ENCODE data around the gene REC114.
"Not testable (repeated sequence)": the region's sequence is repeated elsewhere in the genome, so short reads cannot be mapped to it uniquely, and the experiment has no call there.

The REC114 gene

DNA sequence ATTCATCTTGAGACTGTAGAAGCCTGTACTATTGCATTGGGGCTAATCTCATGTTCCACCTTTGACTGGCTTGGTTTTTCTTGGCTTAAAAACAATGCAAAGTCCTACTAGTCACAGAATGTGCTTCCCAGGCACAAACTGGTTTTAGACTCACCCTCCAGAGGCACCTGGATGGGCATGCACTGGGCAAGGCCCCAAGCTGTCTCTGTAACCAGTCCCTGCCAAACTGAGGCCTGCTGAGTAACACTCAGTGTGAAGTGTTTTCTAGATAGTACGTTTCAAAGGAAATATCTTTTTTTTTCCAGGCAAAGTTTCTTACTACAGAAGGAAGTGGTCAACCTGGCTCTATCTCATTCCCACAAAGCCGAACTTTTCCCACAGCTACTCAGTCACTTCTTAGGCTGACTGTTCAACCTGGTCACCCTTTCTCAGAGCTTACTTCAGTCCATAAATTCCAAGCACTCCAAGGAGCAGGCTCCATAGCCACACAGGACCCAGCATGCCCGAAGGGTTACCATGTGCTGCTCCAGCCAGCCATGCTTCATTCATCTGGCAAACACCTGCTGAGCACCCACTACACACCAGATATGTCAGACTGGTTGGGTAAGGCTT is 132.8 kb downstream of the REC114 start:
- DNase-seq (ENCODE audit: low spot score): no peak

GRCh38 chr15:73577593-73577992 is 134.6 kb downstream of the REC114 start:
- not testable (repeated sequence) for DNase-seq (ENCODE audit: low spot score)

GRCh38 chr15:73578026-73578425 is 135.1 kb downstream of the REC114 start:
- DNase-seq (ENCODE audit: low spot score): no peak

DNA sequence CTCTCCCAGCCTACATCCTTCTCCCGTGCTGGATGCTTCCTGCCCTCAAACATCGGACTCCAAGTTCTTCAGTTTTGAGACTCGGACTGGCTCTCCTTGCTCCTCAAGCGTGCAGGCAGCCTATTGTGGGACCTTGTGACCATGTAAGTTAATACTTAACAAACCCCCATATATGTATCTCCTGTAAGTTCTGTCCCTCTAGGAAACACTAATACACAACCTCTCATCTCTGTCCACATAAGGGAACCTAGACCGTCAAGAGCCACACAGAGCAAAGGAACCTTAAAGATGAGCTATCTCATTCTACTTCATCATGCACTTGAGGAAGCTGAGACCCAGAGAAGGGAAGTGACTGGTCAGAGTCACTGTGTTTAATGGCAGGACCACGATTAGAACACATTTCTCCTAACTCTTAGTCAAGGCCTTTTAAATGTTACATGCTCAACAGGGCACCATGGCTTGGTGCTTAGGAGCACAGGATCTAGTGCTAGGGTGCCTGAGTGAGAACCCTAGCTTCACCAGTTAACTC is 140.0 kb downstream of the REC114 start:
- no peak for DNase-seq (ENCODE audit: low spot score)

GRCh38 chr15:73583544-73583943 is 140.6 kb downstream of the REC114 start:
- DNase-seq (ENCODE audit: low spot score): no peak

GRCh38 chr15:73584699-73585420 is 141.9 kb downstream of the REC114 start:
- DNase-seq (ENCODE audit: low spot score): no peak

DNA sequence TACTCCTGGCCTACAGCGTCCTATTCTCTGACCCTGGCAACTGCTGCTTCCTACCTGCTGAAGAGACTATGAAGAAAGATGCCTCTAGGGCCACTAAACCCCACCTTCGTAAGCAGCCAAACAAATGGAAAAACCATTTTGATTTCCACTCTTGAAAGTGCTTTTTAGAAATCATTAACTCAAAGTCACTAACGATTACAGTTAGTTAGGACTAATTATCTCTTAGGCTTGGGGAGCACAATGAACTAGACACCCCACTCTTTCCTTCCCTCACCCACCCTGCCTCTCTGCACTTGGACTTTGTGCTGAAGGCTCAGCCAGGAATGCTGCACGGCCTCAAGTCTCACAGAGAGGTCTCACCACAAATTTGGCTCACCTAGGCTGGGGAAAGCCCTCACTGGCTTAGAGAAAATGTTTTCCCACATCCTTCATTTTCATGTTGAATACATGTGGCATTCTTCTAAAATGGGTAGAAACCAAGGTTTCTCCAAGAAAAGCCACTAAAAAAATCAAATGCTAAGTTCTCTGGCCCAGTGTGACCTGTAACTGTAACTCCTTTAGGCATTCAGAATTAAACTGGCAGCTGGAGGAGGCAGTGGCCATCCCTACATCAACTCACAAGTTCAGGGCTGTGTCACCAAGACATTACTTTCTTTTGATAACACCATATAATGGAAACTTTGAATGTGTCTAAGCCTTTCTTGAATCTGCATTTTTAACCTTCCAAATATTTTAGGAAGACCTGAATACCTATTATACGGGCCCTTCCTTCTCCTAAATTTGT is 143.1 kb downstream of the REC114 start:
- no peak for DNase-seq (ENCODE audit: low spot score)

DNA sequence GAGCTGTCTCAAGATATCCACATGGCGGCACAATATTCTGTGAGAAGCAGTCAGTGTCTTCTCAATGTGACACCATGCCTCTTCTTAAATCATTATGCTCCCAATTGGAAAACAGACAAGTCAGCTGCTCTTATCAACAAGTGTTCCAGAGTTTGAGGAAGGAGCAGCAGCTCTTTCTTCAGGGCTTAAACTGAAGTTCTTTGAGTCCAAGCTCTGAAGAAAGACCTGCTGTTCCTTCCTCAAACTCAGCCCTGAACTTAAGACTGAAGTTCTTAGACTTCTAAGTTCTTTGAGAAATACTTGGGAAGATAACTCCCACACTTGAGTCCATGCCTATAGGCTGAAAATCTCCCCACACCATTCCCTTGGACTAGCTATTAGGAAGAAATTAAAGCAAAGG is 146.8 kb downstream of the REC114 start:
- DNase-seq (ENCODE audit: low spot score): no peak

- DNase-seq (ENCODE audit: low spot score): no peak
Observed at GRCh38 chr15:73590263-73590662, 147.3 kb downstream of the REC114 start.

DNA sequence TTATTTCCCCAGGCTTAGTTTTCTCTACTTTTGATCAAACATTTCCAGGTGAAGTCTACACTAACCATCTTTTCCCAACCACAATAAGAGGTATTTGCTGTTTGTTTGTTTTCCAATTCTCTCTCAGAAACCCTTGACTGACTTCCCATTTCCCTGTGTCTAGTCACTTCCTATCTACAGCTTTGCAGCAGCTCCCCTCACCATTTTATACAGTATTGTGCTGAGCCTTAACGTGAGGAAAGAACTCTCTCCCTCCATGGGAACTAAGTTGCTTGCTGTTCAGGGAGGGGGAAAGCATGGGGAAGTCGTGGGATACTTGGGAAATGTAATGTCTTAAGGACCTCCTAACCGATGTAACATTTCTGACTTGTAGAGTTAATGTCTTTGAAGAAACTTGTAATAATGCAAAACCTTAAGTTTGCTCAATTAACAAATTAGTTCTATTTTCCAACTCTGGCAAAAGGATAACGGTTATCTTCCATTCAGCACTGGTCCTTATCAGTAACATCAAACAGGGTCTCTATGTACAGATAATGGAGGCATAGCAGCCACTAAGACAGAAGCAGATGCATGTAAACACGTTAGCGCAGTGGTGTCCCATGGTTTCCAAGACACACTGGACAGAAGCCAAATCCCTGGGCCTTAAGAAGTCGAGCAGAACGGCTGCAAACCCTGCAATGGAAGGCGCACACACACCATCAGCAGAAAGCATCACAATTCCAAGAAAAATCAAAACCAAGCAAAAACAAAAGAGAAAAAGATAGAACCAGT is 150.5 kb downstream of the REC114 start:
- peak; percentile 54 for DNase-seq (ENCODE audit: low spot score)

- DNase-seq (ENCODE audit: low spot score): no peak
Observed at GRCh38 chr15:73594109-73594508, 151.1 kb downstream of the REC114 start.

GRCh38 chr15:73596174-73596573 is 153.2 kb downstream of the REC114 start:
- DNase-seq (ENCODE audit: low spot score): no peak

DNA sequence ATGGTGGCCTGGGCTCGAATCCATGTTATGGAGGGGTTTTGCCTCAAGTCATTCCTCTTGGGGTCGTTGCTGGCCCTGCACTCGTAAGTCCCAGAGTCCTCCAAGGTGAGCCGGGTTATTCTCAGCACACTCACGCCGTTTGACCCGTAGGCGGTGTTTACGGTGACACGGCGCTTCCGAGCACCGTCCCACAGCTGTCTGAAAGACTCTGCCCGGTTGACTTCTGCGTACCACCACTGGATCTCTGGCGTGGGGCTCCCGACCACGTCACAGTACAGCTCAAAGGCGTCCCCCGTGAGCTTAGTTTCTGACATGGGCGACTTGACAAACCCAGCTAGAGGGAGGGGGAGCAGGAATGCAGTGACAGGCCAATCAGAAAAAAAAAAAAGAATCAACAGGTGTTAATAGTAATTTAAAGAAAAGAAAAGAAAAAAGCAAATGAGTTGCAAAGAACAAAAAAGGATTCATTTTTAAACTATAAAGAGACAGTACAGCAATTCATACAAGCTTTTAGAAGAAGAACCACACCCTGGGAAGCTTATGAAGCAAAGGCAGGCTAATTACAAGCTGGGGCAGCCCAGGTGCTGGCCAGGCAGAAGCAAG is 154.2 kb downstream of the REC114 start:
- no peak for DNase-seq (ENCODE audit: low spot score)

DNA sequence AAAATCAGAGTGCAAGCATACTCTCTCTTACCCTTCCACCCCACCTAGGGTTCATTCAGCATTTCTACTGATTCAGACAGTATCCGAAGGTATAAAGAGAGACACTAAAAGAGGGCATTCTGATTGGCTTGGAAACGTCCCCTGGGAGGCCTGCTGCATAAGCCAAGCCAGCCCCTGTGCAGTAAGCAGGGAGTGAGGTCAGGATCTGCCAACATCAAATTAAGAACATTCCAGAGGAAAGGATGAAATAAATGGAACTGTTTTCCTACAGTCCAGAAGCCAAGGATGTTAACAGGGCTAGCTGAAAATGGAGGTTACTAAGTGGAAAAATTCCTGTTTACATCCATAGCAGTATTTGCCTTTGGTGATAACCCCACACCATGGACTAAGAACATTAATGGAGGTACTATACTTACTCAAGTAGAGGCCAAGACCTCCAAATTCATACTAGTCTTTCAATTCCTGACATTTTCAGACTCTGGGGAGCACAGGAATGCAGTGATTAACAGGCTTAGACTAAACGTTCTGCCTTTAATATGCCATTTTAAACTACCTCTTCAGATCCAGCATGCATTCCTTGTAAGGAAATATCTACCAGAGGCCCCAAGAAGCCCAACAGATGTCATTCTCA is 155.7 kb downstream of the REC114 start:
- DNase-seq (ENCODE audit: low spot score): no peak

- DNase-seq (ENCODE audit: low spot score): no peak
Observed at GRCh38 chr15:73599934-73600333, 157.0 kb downstream of the REC114 start.

DNA sequence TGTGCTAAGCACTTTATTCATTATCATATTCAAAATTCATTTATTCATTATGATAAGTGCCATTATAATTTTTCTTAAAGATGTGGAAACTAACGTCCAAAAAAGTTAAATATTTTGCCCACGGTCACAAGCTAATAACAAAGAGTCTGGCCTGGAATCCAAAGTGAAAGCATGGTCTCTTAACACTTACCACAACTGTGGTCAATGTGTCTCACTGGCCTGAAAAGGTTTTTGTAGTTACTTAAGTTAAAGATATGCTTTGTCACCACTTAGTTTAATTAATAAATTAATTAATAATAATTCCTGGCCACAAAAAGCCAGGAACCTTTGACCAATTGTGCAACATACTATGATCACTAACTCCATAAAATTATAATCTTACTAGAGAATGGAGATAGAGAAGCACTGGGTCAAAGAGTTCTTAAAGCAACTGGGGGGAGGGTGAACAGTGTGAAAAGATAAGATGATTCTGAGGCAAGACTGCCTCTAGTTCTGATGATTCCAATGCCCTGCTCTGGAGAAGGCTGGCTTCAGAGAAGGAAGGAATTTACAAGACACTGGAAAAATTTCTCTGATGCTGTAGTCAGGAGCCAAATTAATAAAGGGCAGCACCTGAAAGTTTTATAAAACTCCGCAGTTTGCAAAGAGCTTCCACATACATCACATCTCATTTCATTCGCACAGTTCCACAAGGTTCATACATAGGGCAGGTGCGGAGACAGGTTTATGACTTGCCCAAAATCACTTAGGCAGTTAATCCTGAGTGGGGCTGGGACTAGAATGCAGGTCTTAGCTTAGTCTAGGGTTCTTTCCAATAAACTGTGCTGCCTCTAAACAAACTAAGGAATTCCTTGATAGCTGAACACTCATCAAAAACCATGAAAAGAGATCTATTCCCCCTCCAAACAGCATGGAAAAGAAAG is 157.7 kb downstream of the REC114 start:
- no peak for DNase-seq (ENCODE audit: low spot score)

- DNase-seq (ENCODE audit: low spot score): peak; percentile 46
Observed at GRCh38 chr15:73601451-73602445, 158.8 kb downstream of the REC114 start.

DNA sequence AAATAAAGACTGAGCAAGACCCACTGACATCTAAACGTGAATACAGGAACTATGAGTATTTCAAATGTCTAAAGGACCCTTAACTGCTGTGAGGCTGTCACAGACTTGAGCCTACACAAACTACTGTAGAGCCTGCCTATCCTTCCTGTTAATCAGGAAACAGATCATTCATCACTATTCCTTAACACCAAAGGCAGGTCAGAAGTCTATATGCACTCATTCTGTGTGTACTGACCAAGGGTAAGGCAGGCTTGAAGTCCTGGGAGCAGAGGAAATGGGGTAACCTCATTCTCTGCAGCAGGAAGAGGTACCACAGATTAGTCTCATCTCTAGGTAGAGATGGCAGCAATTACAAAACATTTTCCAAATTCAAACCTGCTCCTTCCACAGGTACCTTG is 159.5 kb downstream of the REC114 start:
- no peak for DNase-seq (ENCODE audit: low spot score)

GRCh38 chr15:73602992-73603391 is 160.0 kb downstream of the REC114 start:
- DNase-seq (ENCODE audit: low spot score): no peak
